ENCODE data around the gene DLG2.
A peak's percentile ranks its signal among the peaks of the same experiment; 100 is the strongest.

Gene DLG2

DNA sequence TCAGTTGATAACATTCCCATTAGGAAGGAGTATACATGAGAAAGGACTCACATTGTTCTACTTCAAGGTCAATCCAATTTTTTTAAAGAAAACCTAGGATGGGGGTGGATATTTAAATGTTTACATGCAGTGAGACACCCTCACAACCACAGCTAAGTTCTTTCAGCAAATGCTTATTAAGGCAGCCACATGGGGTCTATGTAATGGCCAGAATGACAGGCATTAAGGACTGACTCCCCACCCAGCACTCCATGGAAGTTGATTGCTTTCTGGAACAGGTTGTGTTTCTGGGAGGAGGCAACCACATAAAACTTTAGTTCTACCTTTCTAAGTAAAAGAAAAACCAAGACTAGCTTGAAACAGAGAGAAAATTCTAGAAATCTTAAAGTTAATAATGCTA is 1678.9 kb downstream of the DLG2 start:
- H3K27me3 ChIP-seq (replicated peaks; ENCODE audit: insufficient read depth, low read length), result no peaks in the 10 kb centered on the region
- H3K4me1 ChIP-seq (ENCODE audit: low read length), result no peaks in the 10 kb centered on the region
- H3K4me2 ChIP-seq (ENCODE audit: low read depth, low read length), result no peak overlapping the region
- H4K20me1 ChIP-seq (ENCODE audit: insufficient read depth, low read length), result no peaks in the 10 kb centered on the region
- no peaks in the 10 kb centered on the region for H3F3A ChIP-seq (ENCODE audit: insufficient read depth, low read length)
- DNase-seq, result no peak
- H2AFZ ChIP-seq (ENCODE audit: low read length), result no peak overlapping the region
- no peaks in the 10 kb centered on the region for H3K79me2 ChIP-seq (ENCODE audit: low read length)
- no peak overlapping the region for H3K9ac ChIP-seq (ENCODE audit: low read length)
- H3K9me3 ChIP-seq (replicated peaks; ENCODE audit: insufficient read depth, low read length), result no peaks in the 10 kb centered on the region
- H3K27ac ChIP-seq (ENCODE audit: low read length), result no peak overlapping the region
- TF ChIP-seq EZH2 (optimal IDR thresholded peaks at IDR 0.05; ENCODE audit: low read depth, low read length), result no peak
- TF ChIP-seq EZH2phosphoT487 (IDR thresholded peaks at IDR 0.05; ENCODE audit: low read length), result no peak
- H3K36me3 ChIP-seq (replicated peaks; ENCODE audit: insufficient read depth, low read length), result no peaks in the 10 kb centered on the region
- H3K4me3 ChIP-seq (ENCODE audit: low read length), result no peak overlapping the region
- no peaks in the 10 kb centered on the region for H3K9me2 ChIP-seq (replicated peaks; ENCODE audit: insufficient read depth, low read length)

DNA sequence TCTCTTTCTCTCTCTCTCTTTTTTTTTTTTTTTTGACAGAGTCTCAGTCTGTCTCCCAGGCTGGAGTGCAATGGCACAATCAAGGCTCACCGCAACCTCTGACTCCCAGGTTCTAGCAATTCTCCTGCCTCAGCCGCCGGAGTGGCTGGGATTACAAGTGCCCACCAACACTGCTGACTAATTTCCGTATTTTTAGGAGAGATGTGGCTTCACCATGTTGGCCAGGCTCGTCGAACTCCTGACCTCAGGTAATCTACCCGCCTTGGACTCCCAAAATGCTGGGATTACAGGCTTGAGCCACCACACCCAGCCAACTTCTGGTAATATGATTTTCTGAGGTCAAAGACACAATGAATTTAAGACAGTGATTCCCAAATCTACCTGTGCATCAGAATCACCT is 1681.2 kb downstream of the DLG2 start:
- TF ChIP-seq EZH2phosphoT487 (IDR thresholded peaks at IDR 0.05; ENCODE audit: low read length), result no peak
- TF ChIP-seq, protein P1, sequence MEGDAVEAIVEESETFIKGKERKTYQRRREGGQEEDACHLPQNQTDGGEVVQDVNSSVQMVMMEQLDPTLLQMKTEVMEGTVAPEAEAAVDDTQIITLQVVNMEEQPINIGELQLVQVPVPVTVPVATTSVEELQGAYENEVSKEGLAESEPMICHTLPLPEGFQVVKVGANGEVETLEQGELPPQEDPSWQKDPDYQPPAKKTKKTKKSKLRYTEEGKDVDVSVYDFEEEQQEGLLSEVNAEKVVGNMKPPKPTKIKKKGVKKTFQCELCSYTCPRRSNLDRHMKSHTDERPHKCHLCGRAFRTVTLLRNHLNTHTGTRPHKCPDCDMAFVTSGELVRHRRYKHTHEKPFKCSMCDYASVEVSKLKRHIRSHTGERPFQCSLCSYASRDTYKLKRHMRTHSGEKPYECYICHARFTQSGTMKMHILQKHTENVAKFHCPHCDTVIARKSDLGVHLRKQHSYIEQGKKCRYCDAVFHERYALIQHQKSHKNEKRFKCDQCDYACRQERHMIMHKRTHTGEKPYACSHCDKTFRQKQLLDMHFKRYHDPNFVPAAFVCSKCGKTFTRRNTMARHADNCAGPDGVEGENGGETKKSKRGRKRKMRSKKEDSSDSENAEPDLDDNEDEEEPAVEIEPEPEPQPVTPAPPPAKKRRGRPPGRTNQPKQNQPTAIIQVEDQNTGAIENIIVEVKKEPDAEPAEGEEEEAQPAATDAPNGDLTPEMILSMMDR (IDR thresholded peaks at IDR 0.05; ENCODE audit: low read length), result no peak
- TF ChIP-seq EZH2 (optimal IDR thresholded peaks at IDR 0.05; ENCODE audit: low read depth, low read length), result no peak
- Histone ChIP-seq H4K20me1 (ENCODE audit: insufficient read depth, low read length) (no peaks in the 10 kb centered on the region), H3K27ac (ENCODE audit: low read length) (no peak overlapping the region), H3K4me2 (ENCODE audit: low read depth, low read length) (no peak overlapping the region), H3K9ac (ENCODE audit: low read length) (no peak overlapping the region), H3K36me3 (replicated peaks; ENCODE audit: insufficient read depth, low read length) (no peaks in the 10 kb centered on the region), H3K9me3 (replicated peaks; ENCODE audit: insufficient read depth, low read length) (no peaks in the 10 kb centered on the region), H3K9me2 (replicated peaks; ENCODE audit: insufficient read depth, low read length) (no peaks in the 10 kb centered on the region), H3K4me3 (ENCODE audit: low read length) (no peak overlapping the region), H3K4me1 (ENCODE audit: low read length) (no peaks in the 10 kb centered on the region), H3K79me2 (ENCODE audit: low read length) (no peaks in the 10 kb centered on the region), H3F3A (ENCODE audit: insufficient read depth, low read length) (no peaks in the 10 kb centered on the region), H3K27me3 (replicated peaks; ENCODE audit: insufficient read depth, low read length) (no peaks in the 10 kb centered on the region), H2AFZ (ENCODE audit: low read length) (no peak overlapping the region)
- no peak for DNase-seq

DNA sequence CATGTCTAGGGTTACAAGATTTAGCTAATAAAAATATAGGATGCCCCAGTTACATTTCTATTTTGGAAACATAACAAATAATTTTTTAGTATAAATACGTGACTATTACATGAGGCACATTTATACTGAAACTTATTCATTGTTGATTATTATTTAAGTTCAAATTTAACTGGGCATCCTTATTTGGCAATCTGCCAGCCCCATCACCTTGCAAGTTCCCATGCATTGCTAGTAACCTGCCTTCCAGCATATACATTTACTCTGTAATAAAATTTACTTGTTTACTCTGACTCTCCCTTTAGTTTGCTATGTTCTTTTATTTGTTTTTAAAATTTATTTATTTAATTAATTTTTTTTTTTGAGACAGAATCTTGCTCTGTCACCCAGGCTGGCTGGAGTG is 1686.1 kb downstream of the DLG2 start:
- Histone ChIP-seq H3K27ac (ENCODE audit: low read length) (no peak overlapping the region), H3K9me3 (replicated peaks; ENCODE audit: insufficient read depth, low read length) (no peaks in the 10 kb centered on the region), H3K79me2 (ENCODE audit: low read length) (no peaks in the 10 kb centered on the region), H4K20me1 (ENCODE audit: insufficient read depth, low read length) (0 out of 2 replicates have a peak, but pooled peaks cover 3% of the 10 kb centered on the region), H3K4me2 (ENCODE audit: low read depth, low read length) (no peak overlapping the region), H3K4me1 (ENCODE audit: low read length) (no peaks in the 10 kb centered on the region), H2AFZ (ENCODE audit: low read length) (no peak overlapping the region), H3K9ac (ENCODE audit: low read length) (no peak overlapping the region), H3K9me2 (replicated peaks; ENCODE audit: insufficient read depth, low read length) (no peaks in the 10 kb centered on the region), H3K27me3 (replicated peaks; ENCODE audit: insufficient read depth, low read length) (peaks cover 6% of the 10 kb centered on the region; the same call in 1 of the 2 replicates), H3K36me3 (replicated peaks; ENCODE audit: insufficient read depth, low read length) (no peaks in the 10 kb centered on the region), H3K4me3 (ENCODE audit: low read length) (no peak overlapping the region), H3F3A (ENCODE audit: insufficient read depth, low read length) (no peaks in the 10 kb centered on the region)
- no peak for DNase-seq
- TF ChIP-seq EZH2phosphoT487 (IDR thresholded peaks at IDR 0.05; ENCODE audit: low read length), result no peak
- no peak for TF ChIP-seq EZH2 (optimal IDR thresholded peaks at IDR 0.05; ENCODE audit: low read depth, low read length)
- TF ChIP-seq, protein P1 (IDR thresholded peaks at IDR 0.05; ENCODE audit: low read length), result no peak

DNA sequence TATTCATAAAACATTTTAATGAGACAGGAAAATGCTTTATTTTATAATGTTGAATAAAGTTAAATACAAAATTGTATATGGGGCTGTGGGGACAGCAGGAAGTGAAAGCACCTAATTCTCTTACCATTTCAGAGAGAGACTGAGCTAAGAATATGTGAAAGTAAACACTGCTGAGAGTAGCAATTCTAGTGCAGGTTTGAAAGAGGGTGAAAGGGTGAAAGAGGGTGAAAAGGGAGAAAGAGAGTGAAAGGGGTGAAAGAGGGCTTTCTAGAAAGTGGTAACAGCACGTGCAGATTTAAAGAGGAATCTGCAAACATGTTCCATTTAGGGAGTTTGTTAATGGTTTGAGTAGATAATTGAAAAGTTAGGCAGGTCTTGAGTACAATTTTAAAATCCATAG is 1689.0 kb downstream of the DLG2 start:
- TF ChIP-seq, protein P1 (IDR thresholded peaks at IDR 0.05; ENCODE audit: low read length), result no peak
- TF ChIP-seq EZH2phosphoT487 (IDR thresholded peaks at IDR 0.05; ENCODE audit: low read length), result no peak
- TF ChIP-seq EZH2 (optimal IDR thresholded peaks at IDR 0.05; ENCODE audit: low read depth, low read length), result no peak
- no peaks in the 10 kb centered on the region for H3K9me2 ChIP-seq (replicated peaks; ENCODE audit: insufficient read depth, low read length)
- H3K79me2 ChIP-seq (ENCODE audit: low read length), result no peaks in the 10 kb centered on the region
- no peak overlapping the region for H3K27ac ChIP-seq (ENCODE audit: low read length)
- no peaks in the 10 kb centered on the region for H3F3A ChIP-seq (ENCODE audit: insufficient read depth, low read length)
- H3K4me2 ChIP-seq (ENCODE audit: low read depth, low read length), result no peak overlapping the region
- H3K4me3 ChIP-seq (ENCODE audit: low read length), result no peak overlapping the region
- peak; percentile 41 for DNase-seq
- H4K20me1 ChIP-seq (ENCODE audit: insufficient read depth, low read length), result 0 out of 2 replicates have a peak, but pooled peaks cover 3% of the 10 kb centered on the region
- no peaks in the 10 kb centered on the region for H3K9me3 ChIP-seq (replicated peaks; ENCODE audit: insufficient read depth, low read length)
- no peaks in the 10 kb centered on the region for H3K36me3 ChIP-seq (replicated peaks; ENCODE audit: insufficient read depth, low read length)
- H3K9ac ChIP-seq (ENCODE audit: low read length), result no peak overlapping the region
- H2AFZ ChIP-seq (ENCODE audit: low read length), result no peak overlapping the region
- H3K27me3 ChIP-seq (replicated peaks; ENCODE audit: insufficient read depth, low read length), result peaks cover 6% of the 10 kb centered on the region; the same call in 1 of the 2 replicates
- no peaks in the 10 kb centered on the region for H3K4me1 ChIP-seq (ENCODE audit: low read length)

All from MM.1S (cell line).